ENCODE results near the gene IQCM. TPM values are rescaled to one million over a fixed set of nuclear protein-coding genes. Genes with fewer than 3 reads are reported as not detected.
A peak's percentile ranks its signal among the peaks of the same experiment; 100 is the strongest.

The IQCM gene
- total RNA-seq, 4 donors from 2014 or later: not detected

- Histone ChIP-seq H3K27me3 (no peaks in the 10 kb centered on the region), H3K36me3 (no peaks in the 10 kb centered on the region), H3K4me3 (no peak overlapping the region), H3K9me3 (no peaks in the 10 kb centered on the region), H3K27ac (no peak overlapping the region), H3K4me1 (peaks cover 0 to 16% (median 0%) of the 10 kb centered on the region in 3 donors)
- DNase-seq: no peak
- intact Hi-C loops (cut with DNase I): no loop called here
- TF ChIP-seq CTCF (IDR thresholded peaks at IDR 0.05) (no peak), POLR2A (IDR thresholded peaks at IDR 0.05) (no peak)
These were observed 106.0 kb downstream of the IQCM start for GRCh38 chr4:149709640-149710039.

DNA sequence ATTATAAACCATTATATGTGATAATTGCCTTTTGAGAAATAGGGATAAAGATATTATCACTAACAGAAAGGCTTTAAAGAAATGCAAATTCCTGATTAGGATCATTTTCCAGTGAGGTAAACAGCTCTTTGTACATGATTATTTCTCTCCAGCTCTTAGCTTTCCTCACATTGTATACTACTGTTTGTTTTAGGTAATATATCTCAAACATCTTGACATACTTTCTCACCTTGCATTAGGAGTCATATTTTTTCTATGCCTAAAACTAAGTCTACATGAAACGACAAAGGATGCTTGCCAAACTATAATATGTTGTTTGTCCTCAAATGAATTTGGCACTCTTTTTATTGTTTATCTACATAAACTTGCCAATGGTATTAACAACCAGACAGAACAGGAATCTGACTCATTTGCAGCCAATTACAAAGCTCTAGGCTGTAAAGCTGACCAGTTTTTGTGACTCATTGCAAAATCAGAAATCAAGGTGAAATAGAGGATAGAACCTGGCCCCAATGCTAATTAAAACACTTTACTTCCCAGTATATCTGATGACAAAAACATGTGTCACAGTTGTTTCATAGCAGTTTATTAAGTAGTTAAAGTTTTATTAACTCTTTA lies 107.0 kb downstream of the IQCM start:
- intact Hi-C loops (cut with DNase I): no loop called here
- WGBS, 2 donors: 30 to 33% methylated on average over 1 of the region's 1 CpG

DNA sequence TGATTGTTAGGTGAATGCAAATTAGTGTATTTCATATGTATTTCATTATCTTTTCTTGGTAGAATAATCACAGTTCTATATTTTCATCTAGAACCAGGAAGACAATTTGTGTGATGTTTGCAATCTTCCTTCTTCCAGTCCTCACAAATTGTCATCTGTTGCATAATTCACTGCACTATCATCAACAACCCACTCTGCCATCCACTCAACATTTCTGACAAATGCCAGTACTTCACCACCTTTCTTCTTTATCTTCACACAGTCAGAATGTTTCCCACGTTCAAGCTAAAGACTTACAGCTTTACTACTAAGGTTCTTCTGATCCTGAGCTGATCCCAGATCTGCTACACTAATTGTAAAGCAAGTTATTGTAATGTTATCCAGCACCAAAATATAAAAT lies 107.8 kb downstream of the IQCM start:
- Histone ChIP-seq H3K9me3 (no peaks in the 10 kb centered on the region), H3K36me3 (no peaks in the 10 kb centered on the region), H3K27me3 (no peaks in the 10 kb centered on the region), H3K4me3 (no peak overlapping the region), H3K4me1 (peaks cover 0 to 16% (median 0%) of the 10 kb centered on the region in 3 donors), H3K27ac (no peak overlapping the region)
- intact Hi-C loops (cut with DNase I): no loop called here
- WGBS, 2 donors: 29 to 43% methylated on average over 1 of the region's 1 CpG
- TF ChIP-seq CTCF (IDR thresholded peaks at IDR 0.05): no peak
- TF ChIP-seq POLR2A (IDR thresholded peaks at IDR 0.05): no peak
- DNase-seq: no peak

More for the DNA sequence above, 107.0 kb downstream of the IQCM start:
- H3K4me3 ChIP-seq: no peak overlapping the region
- DNase-seq: no peak
- H3K27ac ChIP-seq: peak overlapping the region in 1 of 4 donors; percentile 19
- H3K27me3 ChIP-seq: no peaks in the 10 kb centered on the region
- peaks cover 0 to 16% (median 0%) of the 10 kb centered on the region in 3 donors for H3K4me1 ChIP-seq
- TF ChIP-seq CTCF (IDR thresholded peaks at IDR 0.05) (no peak), POLR2A (IDR thresholded peaks at IDR 0.05) (no peak)
- no peaks in the 10 kb centered on the region for H3K36me3 ChIP-seq
- H3K9me3 ChIP-seq: no peaks in the 10 kb centered on the region

GRCh38 chr4:149706942-149707341 lies 108.7 kb downstream of the IQCM start:
- Histone ChIP-seq H3K4me1 (peaks cover 0 to 16% (median 0%) of the 10 kb centered on the region in 3 donors), H3K27me3 (no peaks in the 10 kb centered on the region), H3K4me3 (no peak overlapping the region), H3K36me3 (no peaks in the 10 kb centered on the region), H3K9me3 (no peaks in the 10 kb centered on the region), H3K27ac (no peak overlapping the region)
- no peak for DNase-seq
- TF ChIP-seq POLR2A (IDR thresholded peaks at IDR 0.05) (no peak), CTCF (IDR thresholded peaks at IDR 0.05) (no peak)
- intact Hi-C loops (cut with DNase I): no loop called here

- WGBS, 2 donors: 82 to 93% methylated on average over 2 of the region's 2 CpGs
- no peaks in the 10 kb centered on the region for H3K27me3 ChIP-seq
- TF ChIP-seq CTCF (IDR thresholded peaks at IDR 0.05) (no peak), POLR2A (IDR thresholded peaks at IDR 0.05) (no peak)
- H3K4me1 ChIP-seq: no peaks in the 10 kb centered on the region
- H3K9me3 ChIP-seq: no peaks in the 10 kb centered on the region
- no peak overlapping the region for H3K4me3 ChIP-seq
- no peak for DNase-seq
- no peak overlapping the region for H3K27ac ChIP-seq
- H3K36me3 ChIP-seq: no peaks in the 10 kb centered on the region
- intact Hi-C loops (cut with DNase I): no loop called here
These were observed 113.0 kb downstream of the IQCM start for GRCh38 chr4:149702414-149703293.

Data from esophagus squamous epithelium (tissue), 5 donors.